ENCODE data around the gene FOXF2.

The FOXF2 gene

DNA sequence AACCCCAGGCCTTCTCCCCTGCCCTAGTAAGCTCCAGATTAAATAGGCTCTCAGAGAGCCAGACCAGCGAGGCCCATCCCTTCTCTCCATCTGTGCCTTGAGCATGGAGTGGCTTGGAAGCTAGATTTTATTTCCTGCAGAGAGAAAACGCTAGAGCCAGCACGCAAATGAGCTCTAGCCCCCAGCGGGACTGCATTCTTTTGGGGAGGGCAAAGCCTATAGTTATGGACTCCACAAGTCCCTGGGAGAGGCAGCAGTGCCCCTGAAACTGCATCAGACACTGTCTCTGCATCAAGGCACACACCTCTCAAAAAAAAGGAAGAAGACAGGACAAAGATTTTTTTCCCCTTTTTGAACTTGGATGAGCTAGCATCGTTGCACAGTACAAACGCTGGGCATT, 15.8 kb downstream of the FOXF2 start:
- in situ Hi-C loops (cut with MboI; ENCODE audit: low sequenced_read_pairs): no loop called here

GRCh38 chr6:1406306-1407072, 17.1 kb downstream of the FOXF2 start:
- in situ Hi-C loops (cut with MboI; ENCODE audit: low sequenced_read_pairs): no loop called here

GRCh38 chr6:1407499-1407990, 18.2 kb downstream of the FOXF2 start:
- in situ Hi-C loops (cut with MboI; ENCODE audit: low sequenced_read_pairs): no loop called here

DNA sequence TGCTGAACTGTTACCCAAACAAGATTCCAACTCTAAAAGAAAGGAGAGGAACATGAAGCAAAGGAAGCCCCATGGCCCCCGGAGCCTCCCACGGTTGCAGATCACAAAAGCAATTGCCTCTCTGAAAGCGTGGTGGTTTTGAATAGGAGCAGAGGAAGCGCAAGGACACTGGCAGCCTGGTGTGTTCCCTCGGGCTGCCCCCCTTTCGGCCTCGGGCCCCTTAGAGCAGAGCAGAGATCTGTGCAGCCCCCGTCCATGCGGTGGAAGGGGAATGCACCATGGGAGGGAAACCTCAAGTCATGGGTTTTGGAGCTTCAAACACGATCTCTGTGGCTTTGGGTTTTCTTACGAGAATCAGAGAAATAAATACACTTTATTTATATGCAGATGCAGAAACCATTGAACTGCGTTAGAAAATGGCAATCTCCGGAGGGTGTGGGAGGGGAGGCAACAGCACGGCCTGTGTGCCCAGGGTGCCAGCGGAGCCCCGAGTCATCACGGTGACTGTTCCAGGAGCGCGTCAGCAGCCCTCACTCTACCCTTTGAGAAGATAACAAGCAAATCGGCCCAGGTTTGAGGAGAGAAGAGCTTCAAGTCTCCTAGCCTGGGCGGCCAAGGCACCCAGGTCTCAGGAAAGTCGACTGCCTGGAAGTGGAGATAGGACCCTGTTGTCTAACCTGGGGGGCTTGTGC, 20.5 kb downstream of the FOXF2 start:
- in situ Hi-C loops (cut with MboI; ENCODE audit: low sequenced_read_pairs): no loop called here

DNA sequence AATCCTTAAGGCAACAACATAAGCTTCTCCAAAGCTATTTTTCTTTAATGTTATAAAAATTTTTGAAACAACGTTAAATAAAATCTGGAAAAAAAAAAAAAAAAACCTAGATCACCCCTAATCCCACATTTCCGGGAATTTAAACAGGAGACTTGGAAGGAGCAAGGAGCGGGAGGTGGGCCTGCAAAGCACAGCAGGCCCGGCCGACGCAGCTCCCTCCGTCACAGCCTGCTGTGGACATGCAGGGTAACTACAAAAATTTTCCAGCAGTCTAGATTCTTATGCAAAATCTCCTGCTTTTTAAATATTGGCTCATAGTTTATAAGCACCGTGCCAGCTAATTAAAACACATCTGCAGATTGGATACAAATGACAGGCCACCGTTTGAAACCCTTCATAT, 23.5 kb downstream of the FOXF2 start:
- in situ Hi-C loops (cut with MboI; ENCODE audit: low sequenced_read_pairs): no loop called here

- in situ Hi-C loops (cut with MboI; ENCODE audit: low sequenced_read_pairs): no loop called here
Measured at GRCh38 chr6:1415416-1416063, 26.2 kb downstream of the FOXF2 start.

DNA sequence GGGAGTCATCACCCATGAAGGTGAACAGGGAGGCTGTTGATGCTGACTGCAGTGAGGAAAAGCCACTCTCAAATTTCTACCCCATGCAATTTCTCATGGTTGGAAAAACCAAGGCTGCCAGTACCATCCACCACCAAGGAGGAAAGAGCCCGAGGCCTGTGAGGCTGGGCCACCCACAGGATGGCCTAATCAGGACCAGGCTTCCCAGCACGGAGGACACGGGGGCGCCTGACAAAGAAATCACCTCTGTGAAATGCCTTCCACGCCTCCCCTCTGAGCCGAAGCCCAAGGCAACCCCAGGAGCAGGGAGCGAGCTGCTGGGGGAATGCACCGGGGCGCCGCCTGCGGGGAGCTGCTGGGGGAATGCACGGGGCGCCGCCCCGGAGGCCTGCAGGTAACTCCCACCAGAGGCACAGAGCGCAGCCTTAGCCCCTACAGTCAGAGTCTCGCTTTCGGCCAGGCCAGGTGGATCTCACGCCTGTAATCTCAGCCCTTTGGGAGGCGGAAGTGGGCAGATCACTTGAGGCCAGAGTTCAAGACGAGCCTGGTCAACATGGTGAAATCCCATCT, 26.9 kb downstream of the FOXF2 start:
- in situ Hi-C loops (cut with MboI; ENCODE audit: low sequenced_read_pairs): no loop called here

GRCh38 chr6:1416820-1417219, 27.4 kb downstream of the FOXF2 start:
- in situ Hi-C loops (cut with MboI; ENCODE audit: low sequenced_read_pairs): no loop called here

DNA sequence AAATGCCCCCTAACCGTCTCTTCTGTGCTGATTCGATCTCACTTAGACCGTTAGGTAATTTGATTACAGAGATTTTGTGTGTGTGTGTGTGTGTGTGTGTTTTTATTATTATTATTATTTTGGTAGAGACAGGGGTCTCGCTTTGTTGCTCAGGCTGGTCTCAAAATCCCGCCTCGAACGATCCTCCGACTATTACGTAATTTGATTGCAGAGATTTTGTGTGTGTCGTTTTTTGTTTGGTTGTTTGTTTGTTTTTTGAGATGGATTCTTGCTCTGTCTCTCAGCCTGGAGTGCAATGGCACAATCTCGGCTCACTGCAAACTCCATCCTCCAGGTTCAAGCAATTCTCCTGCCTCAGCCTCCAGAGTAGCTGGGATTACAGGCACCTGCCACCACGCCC, 28.3 kb downstream of the FOXF2 start:
- in situ Hi-C loops (cut with MboI; ENCODE audit: low sequenced_read_pairs): no loop called here

- in situ Hi-C loops (cut with MboI; ENCODE audit: low sequenced_read_pairs): no loop called here
Measured at GRCh38 chr6:1418471-1419191, 29.3 kb downstream of the FOXF2 start.

DNA sequence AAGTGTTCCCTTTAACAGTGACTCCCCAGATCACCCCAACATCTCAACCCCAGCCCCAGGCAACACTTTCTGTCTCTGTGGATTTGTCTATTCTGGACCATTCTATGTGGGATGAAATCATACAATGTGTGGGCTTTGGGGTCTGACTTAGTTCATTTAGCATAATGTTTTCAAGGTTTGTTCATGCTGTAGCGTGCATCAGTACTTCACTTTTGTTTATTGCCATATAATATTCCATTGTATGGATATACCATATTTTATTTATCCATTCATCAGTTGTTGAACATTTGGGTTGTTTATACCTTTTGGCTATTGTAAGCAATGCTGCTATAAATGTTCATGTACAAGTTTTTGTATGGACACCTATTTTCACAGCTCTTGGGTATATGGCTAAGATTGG, 31.0 kb downstream of the FOXF2 start:
- in situ Hi-C loops (cut with MboI; ENCODE audit: low sequenced_read_pairs): no loop called here

GRCh38 chr6:1422290-1422689, 32.9 kb downstream of the FOXF2 start:
- in situ Hi-C loops (cut with MboI; ENCODE audit: low sequenced_read_pairs): no loop called here

- in situ Hi-C loops (cut with MboI; ENCODE audit: low sequenced_read_pairs): no loop called here
Measured at GRCh38 chr6:1423578-1423977, 34.2 kb downstream of the FOXF2 start.

DNA sequence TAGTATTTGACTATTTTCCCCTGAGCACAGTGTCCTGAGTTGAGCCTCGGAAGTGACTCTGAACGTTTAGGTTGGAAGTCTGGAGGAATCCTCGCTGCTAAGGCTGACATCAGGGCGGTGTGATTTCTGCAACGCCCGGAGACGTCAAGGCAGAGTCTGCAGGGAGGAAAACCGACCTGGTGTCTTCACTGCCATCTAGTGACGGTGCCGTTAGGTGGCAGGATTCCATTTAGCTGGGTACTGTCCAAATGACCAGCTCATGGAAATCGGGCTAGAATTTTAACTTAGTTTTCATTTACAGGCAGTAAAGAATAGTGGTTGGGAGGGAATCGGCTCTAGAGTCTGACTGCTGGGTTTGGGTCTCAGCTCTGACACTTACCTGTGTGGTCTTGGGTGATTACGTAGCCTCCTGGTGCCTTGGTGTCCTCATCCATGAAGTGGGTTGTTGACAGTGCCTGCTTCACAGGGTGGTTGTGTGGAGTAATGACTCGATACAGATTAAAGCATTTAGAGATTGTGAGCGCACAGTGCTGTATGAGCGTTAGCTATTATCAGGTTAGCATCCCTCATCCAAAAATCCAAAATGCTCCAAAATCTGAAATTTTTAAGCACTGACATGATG, 35.0 kb downstream of the FOXF2 start:
- in situ Hi-C loops (cut with MboI; ENCODE audit: low sequenced_read_pairs): no loop called here

DNA sequence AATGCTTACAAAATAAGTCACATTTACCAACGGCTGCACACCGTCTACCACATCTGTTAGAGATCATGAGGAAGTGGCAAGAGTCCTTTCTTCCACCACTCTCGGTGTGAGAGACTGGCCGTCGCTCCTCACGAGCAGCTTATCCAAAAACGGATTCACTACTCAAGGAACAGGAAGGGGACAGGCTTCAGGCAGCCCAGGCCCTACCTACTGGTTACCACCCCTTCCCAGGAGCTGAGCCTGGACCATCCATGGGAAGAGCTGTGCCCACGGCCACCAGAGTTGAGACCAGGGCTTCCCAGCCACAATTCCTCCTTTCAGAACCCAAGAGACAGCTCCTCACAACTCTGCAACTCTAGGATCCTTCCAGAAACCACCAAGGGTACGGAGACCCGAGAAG, 37.0 kb downstream of the FOXF2 start:
- in situ Hi-C loops (cut with MboI; ENCODE audit: low sequenced_read_pairs): no loop called here

DNA sequence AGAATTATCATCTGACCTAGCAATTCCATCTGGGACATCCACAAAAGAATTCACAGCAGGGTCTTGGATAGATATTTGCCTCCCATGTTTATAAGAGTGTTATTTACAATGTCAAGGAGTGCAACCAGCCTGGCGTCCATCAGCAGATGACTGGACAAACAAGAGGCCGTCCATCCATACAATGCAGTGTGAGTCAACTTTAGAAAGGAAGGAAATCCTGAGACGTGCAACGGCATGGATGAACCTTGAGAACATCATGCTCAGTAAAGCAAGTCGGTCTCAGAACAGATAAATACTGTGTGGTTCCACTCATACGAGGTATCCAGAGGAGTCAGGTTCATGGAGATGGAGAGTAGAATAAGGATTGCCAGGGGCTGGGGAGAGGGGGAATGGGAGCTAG, 46.4 kb downstream of the FOXF2 start:
- in situ Hi-C loops (cut with MboI; ENCODE audit: low sequenced_read_pairs): no loop called here

DNA sequence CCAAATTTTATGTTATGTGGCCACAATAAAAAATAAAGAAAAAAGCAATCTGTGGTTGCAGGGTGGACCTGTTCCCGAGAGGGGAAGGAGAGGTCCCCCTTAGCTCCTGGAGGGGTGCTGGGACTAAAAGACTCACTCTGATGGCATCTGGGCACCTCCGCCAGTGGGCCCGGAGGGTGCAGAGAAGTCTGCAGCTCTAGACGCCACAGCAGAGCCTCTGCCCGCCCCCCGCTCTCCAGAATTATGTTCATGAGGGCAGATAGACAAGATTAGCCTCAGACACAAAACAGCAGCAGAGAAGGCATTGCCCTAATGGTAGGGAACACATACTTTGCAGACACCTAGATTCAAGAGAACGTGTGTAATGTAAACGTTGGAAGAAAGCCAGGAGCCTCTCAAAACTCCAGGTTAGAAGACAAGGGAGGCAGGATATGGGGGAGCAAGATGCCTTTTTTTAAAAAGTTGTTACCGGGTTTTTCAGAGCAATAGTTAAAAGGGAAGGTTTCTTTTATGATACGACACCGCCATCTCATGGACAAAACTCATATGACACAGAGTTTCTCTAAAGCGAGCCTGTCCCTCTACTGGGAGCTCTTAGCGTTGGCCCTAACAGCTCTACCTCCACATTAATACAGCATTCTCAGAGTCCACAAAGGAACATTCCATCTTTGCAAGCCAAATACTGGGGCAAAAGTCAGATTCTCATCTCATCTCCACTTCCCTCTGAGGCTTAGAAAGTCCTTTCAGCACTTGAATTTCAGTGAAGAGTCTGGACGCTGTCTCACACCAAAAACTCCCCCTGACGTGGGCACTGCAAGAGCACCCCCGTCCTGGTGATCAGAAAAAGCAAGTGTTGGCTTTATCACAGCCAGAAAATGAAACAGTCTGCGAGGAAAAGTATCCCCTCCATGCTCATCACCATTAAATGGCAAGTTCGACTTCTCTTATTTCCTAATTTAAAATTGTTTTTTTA, 47.2 kb downstream of the FOXF2 start:
- in situ Hi-C loops (cut with MboI; ENCODE audit: low sequenced_read_pairs): no loop called here

DNA sequence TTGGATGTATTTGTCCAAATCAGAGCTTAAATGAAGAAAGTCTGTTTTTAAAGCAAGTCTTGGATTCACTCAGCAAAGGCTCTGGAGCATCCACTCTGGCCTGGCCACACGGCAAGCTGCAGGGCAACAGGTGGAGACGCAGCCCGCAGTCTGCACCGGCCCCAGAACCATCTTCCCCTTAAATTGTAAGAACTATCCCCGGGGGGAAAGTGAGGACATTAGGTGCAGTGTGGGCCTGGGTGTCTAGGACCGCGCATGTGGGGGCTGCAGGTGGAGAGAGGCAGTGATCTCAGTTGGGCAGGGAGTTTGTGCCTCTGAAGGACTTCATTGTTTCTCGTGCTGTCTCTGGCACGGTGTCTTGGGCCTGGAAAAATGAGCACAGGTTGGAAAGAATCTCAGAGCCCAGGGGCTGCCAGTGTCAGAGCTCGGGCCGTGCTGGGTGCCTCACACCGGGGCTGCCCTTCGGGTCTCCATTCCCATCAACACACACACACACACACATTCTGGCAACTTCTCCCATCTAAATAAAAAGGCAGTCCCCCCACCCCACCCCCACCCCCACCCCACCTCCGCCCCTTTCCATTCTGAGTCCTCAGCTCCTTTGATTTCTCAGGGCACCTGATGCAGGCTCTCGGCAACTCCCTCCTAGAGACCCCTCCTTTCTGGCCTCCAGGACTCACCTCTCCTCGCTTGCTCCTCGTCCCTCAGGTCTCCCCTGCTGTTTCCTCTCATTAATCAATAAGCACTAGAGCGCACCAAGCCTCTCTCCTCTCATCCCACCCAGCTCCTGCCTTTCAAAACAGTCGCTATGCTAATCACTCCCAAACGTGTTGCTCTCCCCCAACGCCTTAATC, 48.4 kb downstream of the FOXF2 start:
- in situ Hi-C loops (cut with MboI; ENCODE audit: low sequenced_read_pairs): no loop called here

All from hTERT RPE-1 (cell line).